Measurements from ENCODE around the gene GPC6. TPM values are rescaled to one million over a fixed set of nuclear protein-coding genes. Genes with fewer than 3 reads are reported as not detected.
"Not testable (repeated sequence)": the region's sequence is repeated elsewhere in the genome, so short reads cannot be mapped to it uniquely, and the experiment has no call there.

The GPC6 gene
- total RNA-seq, 1 donor from 2014 or later: not detected

DNA sequence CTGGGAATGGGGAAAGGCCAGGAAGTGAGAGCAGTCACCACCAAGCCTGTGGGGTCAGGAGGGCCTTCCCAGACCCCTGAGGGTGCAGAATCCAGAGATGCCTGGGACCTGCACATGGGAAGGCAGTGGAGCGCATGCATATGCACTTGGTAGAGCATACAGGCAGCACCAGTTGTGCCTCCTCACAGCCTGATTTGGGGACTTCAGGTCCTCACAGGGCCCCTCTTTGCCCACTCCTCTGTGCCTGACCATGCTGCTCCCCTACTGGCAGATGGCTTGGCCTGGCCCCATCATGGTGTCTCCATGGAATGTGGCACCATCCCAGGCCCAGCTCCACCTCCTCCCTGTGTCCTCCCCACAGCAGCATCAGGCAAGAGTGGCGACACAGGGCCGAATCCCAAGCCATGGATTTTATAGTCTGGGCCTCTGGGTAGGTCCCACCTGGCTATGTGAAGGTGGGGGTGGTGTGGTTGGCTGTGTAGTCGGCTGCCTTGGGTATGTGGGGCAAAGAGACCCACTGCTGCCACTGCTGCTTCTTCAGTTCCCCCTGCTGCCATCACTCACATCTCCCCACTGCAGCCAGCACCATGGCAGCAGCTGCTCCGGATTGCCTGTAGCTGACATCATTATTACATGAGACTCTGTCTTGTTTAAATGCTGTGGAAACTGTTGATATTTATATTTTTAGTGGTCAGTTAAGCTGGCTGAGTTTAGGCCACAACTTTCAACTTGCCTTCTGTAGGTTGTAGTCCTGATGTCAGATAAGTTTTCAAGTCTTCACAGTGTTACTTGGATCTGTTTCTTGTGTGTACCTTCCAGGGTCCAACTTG lies 247.0 kb downstream of the GPC6 start:
- no peaks in the 10 kb centered on the region for H3K27me3 Mint-ChIP-seq
- H3K4me1 Mint-ChIP-seq: no peaks in the 10 kb centered on the region
- H3K36me3 Mint-ChIP-seq (ENCODE audit: low read depth): no peaks in the 10 kb centered on the region
- H3K4me3 Mint-ChIP-seq: no peak overlapping the region
- intact Hi-C loops (cut with micrococcal nuclease): no loop called here
- ChIA-PET CTCF (no interaction called here), POLR2A (interaction anchor here (0.5 kb wide), 1 partner anchor 1584 kb away, joined by 3 read pairs; no protein-coding TSS in a partner anchor)
- H3K27ac Mint-ChIP-seq: no peak overlapping the region
- TF ChIP-seq, protein P1, sequence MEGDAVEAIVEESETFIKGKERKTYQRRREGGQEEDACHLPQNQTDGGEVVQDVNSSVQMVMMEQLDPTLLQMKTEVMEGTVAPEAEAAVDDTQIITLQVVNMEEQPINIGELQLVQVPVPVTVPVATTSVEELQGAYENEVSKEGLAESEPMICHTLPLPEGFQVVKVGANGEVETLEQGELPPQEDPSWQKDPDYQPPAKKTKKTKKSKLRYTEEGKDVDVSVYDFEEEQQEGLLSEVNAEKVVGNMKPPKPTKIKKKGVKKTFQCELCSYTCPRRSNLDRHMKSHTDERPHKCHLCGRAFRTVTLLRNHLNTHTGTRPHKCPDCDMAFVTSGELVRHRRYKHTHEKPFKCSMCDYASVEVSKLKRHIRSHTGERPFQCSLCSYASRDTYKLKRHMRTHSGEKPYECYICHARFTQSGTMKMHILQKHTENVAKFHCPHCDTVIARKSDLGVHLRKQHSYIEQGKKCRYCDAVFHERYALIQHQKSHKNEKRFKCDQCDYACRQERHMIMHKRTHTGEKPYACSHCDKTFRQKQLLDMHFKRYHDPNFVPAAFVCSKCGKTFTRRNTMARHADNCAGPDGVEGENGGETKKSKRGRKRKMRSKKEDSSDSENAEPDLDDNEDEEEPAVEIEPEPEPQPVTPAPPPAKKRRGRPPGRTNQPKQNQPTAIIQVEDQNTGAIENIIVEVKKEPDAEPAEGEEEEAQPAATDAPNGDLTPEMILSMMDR (IDR thresholded peaks at IDR 0.05): no peak
- no peak for DNase-seq
- ATAC-seq (ENCODE audit: low read depth): no peak
- peaks cover 16% of the 10 kb centered on the region for H3K9me3 Mint-ChIP-seq

DNA sequence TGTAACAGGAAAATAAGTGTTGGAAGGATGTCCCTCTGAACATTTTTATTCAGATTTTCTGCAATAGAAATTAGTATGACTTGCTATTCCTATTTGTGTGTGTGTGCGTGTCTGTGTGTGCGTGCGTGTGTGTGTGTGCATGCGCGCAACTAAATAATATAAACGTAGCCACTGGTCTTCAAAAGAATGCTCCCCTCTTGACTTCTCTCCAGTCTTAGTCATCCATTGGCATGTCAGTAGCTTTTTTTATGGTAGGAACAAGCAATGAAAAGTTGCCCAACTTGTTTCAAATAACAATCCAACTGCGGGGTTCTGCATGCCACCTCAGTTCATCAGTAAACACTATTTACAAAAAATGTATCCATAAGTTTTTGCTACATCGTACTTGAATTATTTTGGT lies 249.6 kb downstream of the GPC6 start:
- Mint-ChIP-seq H3K27ac (no peak overlapping the region), H3K27me3 (no peaks in the 10 kb centered on the region), H3K9me3 (peaks cover 8% of the 10 kb centered on the region), H3K4me1 (no peaks in the 10 kb centered on the region), H3K4me3 (no peak overlapping the region), H3K36me3 (ENCODE audit: low read depth) (no peaks in the 10 kb centered on the region)
- ChIA-PET CTCF (no interaction called here), POLR2A (no interaction called here)
- intact Hi-C loops (cut with micrococcal nuclease): no loop called here
- DNase-seq (no peak), ATAC-seq (ENCODE audit: low read depth) (no peak)
- TF ChIP-seq, protein P1 (IDR thresholded peaks at IDR 0.05): no peak

DNA sequence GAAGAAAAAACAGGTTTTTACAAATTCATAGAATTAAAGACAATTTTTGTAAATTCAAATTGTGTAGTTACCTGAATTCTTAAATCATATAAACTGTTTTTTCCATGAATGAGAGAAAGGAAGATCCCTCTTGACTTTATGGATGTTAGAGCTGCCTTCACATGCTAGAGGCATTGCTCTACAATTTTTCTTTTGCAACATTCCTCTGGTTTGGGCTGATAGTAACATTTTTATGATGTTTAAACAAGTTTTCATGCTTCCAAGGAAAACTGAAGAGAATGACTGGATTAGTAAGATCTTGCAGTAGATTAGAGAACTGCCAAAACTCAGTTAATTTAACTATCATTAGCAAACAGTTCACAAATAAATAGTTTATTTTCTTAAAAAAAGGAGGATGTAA lies 250.6 kb downstream of the GPC6 start:
- Mint-ChIP-seq H3K4me1 (no peaks in the 10 kb centered on the region), H3K4me3 (no peak overlapping the region), H3K27me3 (no peaks in the 10 kb centered on the region), H3K36me3 (ENCODE audit: low read depth) (no peaks in the 10 kb centered on the region), H3K9me3 (peaks cover 2% of the 10 kb centered on the region), H3K27ac (no peak overlapping the region)
- CTCF ChIA-PET: no interaction called here
- no peak for DNase-seq
- no peak for ATAC-seq (ENCODE audit: low read depth)
- POLR2A ChIA-PET: no interaction called here
- intact Hi-C loops (cut with micrococcal nuclease): no loop called here
- TF ChIP-seq, protein P1 (IDR thresholded peaks at IDR 0.05): no peak

DNA sequence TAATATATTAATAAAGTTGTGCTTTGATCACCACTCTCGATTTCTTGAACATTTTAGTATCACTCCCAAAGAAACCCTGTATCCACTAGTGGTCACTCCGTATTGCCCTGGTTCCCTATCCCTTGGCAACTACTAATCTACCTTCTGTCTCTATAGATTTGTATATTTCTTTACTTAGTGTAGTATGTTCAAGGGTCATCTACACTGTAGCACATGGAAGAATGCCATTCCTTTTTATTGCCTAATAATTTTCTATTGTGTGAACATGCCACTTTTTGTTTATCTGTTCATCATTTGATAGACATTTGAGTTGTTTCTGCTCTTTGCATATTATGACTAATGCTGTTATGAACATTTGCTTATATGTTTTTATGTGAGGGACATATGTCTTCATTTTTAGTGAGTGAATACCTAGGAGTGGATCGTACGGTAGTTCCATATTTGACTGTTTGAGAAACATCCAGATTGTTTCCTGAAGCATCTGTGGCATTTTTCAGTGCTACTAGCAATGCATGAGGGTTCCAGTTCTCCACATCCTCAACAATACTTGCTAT lies 254.0 kb downstream of the GPC6 start:
- ChIA-PET CTCF (no interaction called here), POLR2A (no interaction called here)
- H3K4me3 Mint-ChIP-seq: no peak overlapping the region
- ATAC-seq (ENCODE audit: low read depth) (no peak), DNase-seq (no peak)
- TF ChIP-seq, protein P1 (IDR thresholded peaks at IDR 0.05): no peak
- intact Hi-C loops (cut with micrococcal nuclease): no loop called here
- no peaks in the 10 kb centered on the region for H3K4me1 Mint-ChIP-seq
- no peaks in the 10 kb centered on the region for H3K27me3 Mint-ChIP-seq
- H3K9me3 Mint-ChIP-seq: peaks cover under 1% of the 10 kb centered on the region
- H3K27ac Mint-ChIP-seq: no peak overlapping the region
- no peaks in the 10 kb centered on the region for H3K36me3 Mint-ChIP-seq (ENCODE audit: low read depth)

DNA sequence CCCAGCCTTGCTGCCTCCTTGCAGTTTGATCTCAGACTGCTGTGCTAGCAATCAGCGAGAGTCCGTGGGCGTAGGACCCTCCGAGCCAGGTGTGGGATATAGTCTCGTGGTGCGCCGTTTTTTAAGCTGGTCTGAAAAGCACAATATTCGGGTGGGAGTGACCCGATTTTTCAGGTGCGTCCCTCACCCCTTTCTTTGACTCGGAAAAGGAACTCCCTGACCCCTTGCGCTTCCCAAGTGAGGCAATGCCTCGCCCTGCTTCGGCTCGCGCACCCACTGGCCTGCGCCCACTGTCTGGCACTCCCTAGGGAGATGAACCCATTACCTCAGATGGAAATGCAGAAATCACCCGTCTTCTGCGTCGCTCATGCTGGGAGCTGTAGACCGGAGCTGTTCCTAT lies 269.5 kb downstream of the GPC6 start:
- POLR2A ChIA-PET; H3K4me1 Mint-ChIP-seq; ATAC-seq (ENCODE audit: low read depth); H3K4me3 Mint-ChIP-seq; intact Hi-C loops (cut with micrococcal nuclease); CTCF ChIA-PET; DNase-seq; H3K27ac Mint-ChIP-seq; H3K27me3 Mint-ChIP-seq; H3K9me3 Mint-ChIP-seq; H3K36me3 Mint-ChIP-seq (ENCODE audit: low read depth): not testable (repeated sequence)
